Kidney glomerular epithelial cell (primary cell): ENCODE data around the gene PAX9.
"Not testable (repeated sequence)": the region's sequence is repeated elsewhere in the genome, so short reads cannot be mapped to it uniquely, and the experiment has no call there.

Experiments
- DNase-seq: peaks from one replicate; lab custom pipeline; 2025; lab: John Stamatoyannopoulos, UW

The PAX9 gene

GRCh38 chr14:36672095-36672494 is 10.4 kb downstream of the PAX9 start:
- DNase-seq = no peak

- DNase-seq = no peak
These were observed 13.0 kb downstream of the PAX9 start for GRCh38 chr14:36674659-36675058.

- no peak for DNase-seq
These were observed 13.9 kb downstream of the PAX9 start for GRCh38 chr14:36675581-36675980.

- DNase-seq = no peak
These were observed 14.6 kb downstream of the PAX9 start for GRCh38 chr14:36676236-36676635.

GRCh38 chr14:36682338-36682737 is 20.7 kb downstream of the PAX9 start:
- DNase-seq = no peak

GRCh38 chr14:36683083-36683724 is 21.5 kb downstream of the PAX9 start:
- no peak for DNase-seq

GRCh38 chr14:36684946-36685345 is 23.3 kb downstream of the PAX9 start:
- no peak for DNase-seq

- peak; percentile 29 for DNase-seq
These were observed 28.8 kb downstream of the PAX9 start for GRCh38 chr14:36690311-36691040.

GRCh38 chr14:36699420-36699819 is 37.8 kb downstream of the PAX9 start:
- DNase-seq = not testable (repeated sequence)

- no peak for DNase-seq
These were observed 39.0 kb downstream of the PAX9 start for GRCh38 chr14:36700651-36701050.

GRCh38 chr14:36701132-36701531 is 39.5 kb downstream of the PAX9 start:
- no peak for DNase-seq

GRCh38 chr14:36702474-36702873 is 40.8 kb downstream of the PAX9 start:
- DNase-seq = no peak

- no peak for DNase-seq
These were observed 45.9 kb downstream of the PAX9 start for GRCh38 chr14:36707570-36707969.

- DNase-seq = no peak
These were observed 52.5 kb downstream of the PAX9 start for GRCh38 chr14:36713960-36714703.

GRCh38 chr14:36716614-36717184 is 55.0 kb downstream of the PAX9 start:
- no peak for DNase-seq

- DNase-seq = no peak
These were observed 55.7 kb downstream of the PAX9 start for GRCh38 chr14:36717363-36717762.

- no peak for DNase-seq
These were observed 56.6 kb downstream of the PAX9 start for GRCh38 chr14:36718216-36718615.

- no peak for DNase-seq
These were observed 58.2 kb downstream of the PAX9 start for GRCh38 chr14:36719823-36720222.

- no peak for DNase-seq
These were observed 59.0 kb downstream of the PAX9 start for GRCh38 chr14:36720657-36721056.

- no peak for DNase-seq
These were observed 60.2 kb downstream of the PAX9 start for GRCh38 chr14:36721877-36722276.

- DNase-seq = no peak
These were observed 61.9 kb downstream of the PAX9 start for GRCh38 chr14:36723530-36723929.

GRCh38 chr14:36724162-36724561 is 62.5 kb downstream of the PAX9 start:
- no peak for DNase-seq

- no peak for DNase-seq
These were observed 64.5 kb downstream of the PAX9 start for GRCh38 chr14:36726128-36726527.
